Endodermal cell (in vitro differentiated cells): ENCODE data around the gene WDSUB1. TPM values are rescaled to one million over a fixed set of nuclear protein-coding genes. Genes with fewer than 3 reads are reported as not detected.
A peak's percentile ranks its signal among the peaks of the same experiment; 100 is the strongest.

Experiments used
- DNase-seq: peaks from one replicate; pipeline ENCODE4 v3.0.0-alpha.2; 2017
- H3K27ac ChIP-seq: 2 replicates; pipeline ENCODE4 v1.5.1; 2013; ENCODE audit warnings: mild to moderate bottlenecking, low read depth, low read length, moderate library complexity
- H3K27me3 ChIP-seq: 2 replicates; pipeline ENCODE4 v1.6.1; 2013; ENCODE audit warnings: mild to moderate bottlenecking, low read length, moderate library complexity; ENCODE audit not compliant: insufficient read depth, control insufficient read depth, poor library complexity, severe bottlenecking
- H3K36me3 ChIP-seq: 2 replicates; pipeline ENCODE4 v1.7.0; 2013; ENCODE audit warnings: mild to moderate bottlenecking, low read length, moderate library complexity; ENCODE audit not compliant: control insufficient read depth, insufficient read depth
- H3K4me1 ChIP-seq: one replicate; pipeline ENCODE4 v1.7.0; 2013; ENCODE audit warnings: low read length; ENCODE audit not compliant: control insufficient read depth, insufficient read depth
- H3K4me3 ChIP-seq: 2 replicates; pipeline ENCODE4 v1.5.1; 2013; ENCODE audit warnings: mild to moderate bottlenecking, low read length, moderate library complexity
- H3K9ac ChIP-seq: 2 replicates; pipeline ENCODE4 v1.6.1; 2013; ENCODE audit warnings: mild to moderate bottlenecking, low read length, moderate library complexity; ENCODE audit not compliant: poor library complexity, severe bottlenecking; ENCODE audit errors: extremely low read depth
- H3K9me3 ChIP-seq: 2 replicates; pipeline ENCODE4 v1.6.1; 2013; ENCODE audit warnings: mild to moderate bottlenecking, low read length, moderate library complexity; ENCODE audit not compliant: control insufficient read depth
- H3K27ac Mint-ChIP-seq: 2 replicates; pipeline ENCODE4 v1.8.0; 2020; ENCODE audit warnings: mixed read lengths
- H3K27me3 Mint-ChIP-seq: 2 replicates; pipeline ENCODE4 v1.8.0; 2021; ENCODE audit warnings: mild to moderate bottlenecking, mixed read lengths; ENCODE audit not compliant: insufficient read depth
- H3K36me3 Mint-ChIP-seq: 2 replicates; pipeline ENCODE4 v1.8.0; 2020; ENCODE audit warnings: low read depth, mixed read lengths
- H3K4me1 Mint-ChIP-seq: 2 replicates; pipeline ENCODE4 v1.8.0; 2020; ENCODE audit warnings: mixed read lengths
- H3K4me3 Mint-ChIP-seq: 2 replicates; pipeline ENCODE4 v1.8.0; 2020; ENCODE audit warnings: mild to moderate bottlenecking, moderate library complexity, mixed read lengths
- H3K9me3 Mint-ChIP-seq: 2 replicates; pipeline ENCODE4 v1.8.0; 2020; ENCODE audit warnings: mild to moderate bottlenecking, mixed read lengths
- WGBS, 2 experiments: methylation state at CpG; one replicate each; pipeline versions ENCODE4 v1.1.5 to v1.1.7; 2013; ENCODE audit warnings: missing lambda C conversion rate in 2 of 2, mixed read lengths in 1 of 2; ENCODE audit not compliant: insufficient coverage in 1 of 2, insufficient read length in 1 of 2; 5-methylcytosine and 5-hydroxymethylcytosine counted together
- total RNA-seq, 2 donors: library from RNA; stranded (reverse); fragmentation: NEBNext Ultra II Directional in 1 of 2; extraction: Animal tissue kit (Norgen Biotek cat#: 25700) in 1 of 2; gene quantifications; 2 replicates in 1 of 2; 3 replicates in 1 of 2; pipeline ENCODE4 v1.2.1, GENCODE V29; 2021
- TF ChIP-seq, protein P1 (sequence below): fragments of 200-600 bp; sonication (generic); conservative IDR thresholded peaks from 2 replicates; pipeline ENCODE4 v1.5.0; 2021; ENCODE audit warnings: antibody characterized with exemption, mild to moderate bottlenecking

The WDSUB1 gene
- total RNA-seq, 2 donors from 2014 or later, result 10.7 to 14.7 TPM

DNA sequence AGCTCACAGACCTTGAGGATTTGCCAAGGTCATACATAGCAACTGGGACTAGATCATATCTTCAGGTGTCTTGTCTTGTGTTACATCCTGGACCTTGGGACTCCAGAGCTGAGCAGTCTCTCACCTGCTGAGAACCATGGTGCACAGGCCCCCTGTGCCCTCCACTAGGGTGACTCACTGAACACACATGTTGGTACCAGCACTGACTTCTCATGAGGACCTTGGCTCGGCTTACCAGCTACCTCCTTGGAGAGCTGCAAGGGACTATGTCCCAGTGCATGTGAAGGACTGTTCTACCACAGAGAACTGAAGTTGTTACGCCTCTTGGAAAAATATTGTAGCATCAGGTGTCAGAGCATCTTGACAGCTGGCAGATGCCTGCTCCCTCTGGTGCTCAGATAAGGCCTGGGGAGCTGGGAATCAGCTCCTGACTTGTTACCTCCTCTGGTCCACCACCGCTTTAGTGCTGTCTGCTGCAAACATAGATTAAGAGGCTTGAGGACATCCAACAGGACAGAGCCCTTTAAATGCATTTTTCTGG, 72.1 kb downstream of the WDSUB1 start:
- Mint-ChIP-seq H3K4me3 (no peak overlapping the region), H3K27ac (no peak overlapping the region), H3K36me3 (peaks cover 14% of the 10 kb centered on the region), H3K4me1 (peaks cover 14% of the 10 kb centered on the region), H3K27me3 (peaks cover 15% of the 10 kb centered on the region), H3K9me3 (no peaks in the 10 kb centered on the region)
- TF ChIP-seq, protein P1, sequence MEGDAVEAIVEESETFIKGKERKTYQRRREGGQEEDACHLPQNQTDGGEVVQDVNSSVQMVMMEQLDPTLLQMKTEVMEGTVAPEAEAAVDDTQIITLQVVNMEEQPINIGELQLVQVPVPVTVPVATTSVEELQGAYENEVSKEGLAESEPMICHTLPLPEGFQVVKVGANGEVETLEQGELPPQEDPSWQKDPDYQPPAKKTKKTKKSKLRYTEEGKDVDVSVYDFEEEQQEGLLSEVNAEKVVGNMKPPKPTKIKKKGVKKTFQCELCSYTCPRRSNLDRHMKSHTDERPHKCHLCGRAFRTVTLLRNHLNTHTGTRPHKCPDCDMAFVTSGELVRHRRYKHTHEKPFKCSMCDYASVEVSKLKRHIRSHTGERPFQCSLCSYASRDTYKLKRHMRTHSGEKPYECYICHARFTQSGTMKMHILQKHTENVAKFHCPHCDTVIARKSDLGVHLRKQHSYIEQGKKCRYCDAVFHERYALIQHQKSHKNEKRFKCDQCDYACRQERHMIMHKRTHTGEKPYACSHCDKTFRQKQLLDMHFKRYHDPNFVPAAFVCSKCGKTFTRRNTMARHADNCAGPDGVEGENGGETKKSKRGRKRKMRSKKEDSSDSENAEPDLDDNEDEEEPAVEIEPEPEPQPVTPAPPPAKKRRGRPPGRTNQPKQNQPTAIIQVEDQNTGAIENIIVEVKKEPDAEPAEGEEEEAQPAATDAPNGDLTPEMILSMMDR, result no peak
- Histone ChIP-seq H3K27ac (no peak overlapping the region), H3K9ac (no peak overlapping the region), H3K27me3 (no peaks in the 10 kb centered on the region), H3K4me1 (peaks cover 5% of the 10 kb centered on the region), H3K36me3 (peaks cover 78% of the 10 kb centered on the region), H3K4me3 (no peak overlapping the region), H3K9me3 (no peaks in the 10 kb centered on the region)
- DNase-seq, result peak; percentile 26
- 90 to 95% methylated on average over 3 of the region's 3 CpGs for WGBS, 2 experiments

DNA sequence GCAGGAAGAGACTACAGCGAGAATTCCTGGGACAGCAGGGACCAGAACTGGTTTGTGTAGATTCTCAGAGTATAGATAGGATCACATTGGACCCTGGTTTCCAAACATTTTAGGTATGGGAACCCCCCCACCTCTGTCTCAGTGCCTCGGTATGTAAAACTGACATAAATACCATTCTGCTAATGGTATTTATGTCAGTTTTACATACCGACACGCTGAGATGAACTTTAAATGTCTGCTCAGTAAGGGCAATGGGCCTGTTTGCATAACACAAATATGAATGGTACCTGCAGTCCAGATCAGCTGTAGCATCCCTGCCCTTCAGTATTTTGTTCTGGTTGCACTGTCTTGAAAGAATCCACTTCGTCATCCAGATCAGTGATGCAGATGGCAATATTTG, 73.2 kb downstream of the WDSUB1 start:
- peaks cover 5% of the 10 kb centered on the region for H3K4me1 ChIP-seq
- H3K36me3 ChIP-seq, result peaks cover 78% of the 10 kb centered on the region
- Mint-ChIP-seq H3K36me3 (peaks cover 14% of the 10 kb centered on the region), H3K4me3 (no peak overlapping the region), H3K27me3 (peaks cover 18% of the 10 kb centered on the region), H3K4me1 (peaks cover 14% of the 10 kb centered on the region), H3K27ac (no peak overlapping the region), H3K9me3 (no peaks in the 10 kb centered on the region)
- no peak overlapping the region for H3K4me3 ChIP-seq
- no peak for DNase-seq
- WGBS, 2 experiments, result 93 to 98% methylated on average over 5 of the region's 5 CpGs
- H3K27ac ChIP-seq, result no peak overlapping the region
- TF ChIP-seq, protein P1, result no peak
- no peaks in the 10 kb centered on the region for H3K9me3 ChIP-seq
- no peaks in the 10 kb centered on the region for H3K27me3 ChIP-seq
- H3K9ac ChIP-seq, result no peak overlapping the region

DNA sequence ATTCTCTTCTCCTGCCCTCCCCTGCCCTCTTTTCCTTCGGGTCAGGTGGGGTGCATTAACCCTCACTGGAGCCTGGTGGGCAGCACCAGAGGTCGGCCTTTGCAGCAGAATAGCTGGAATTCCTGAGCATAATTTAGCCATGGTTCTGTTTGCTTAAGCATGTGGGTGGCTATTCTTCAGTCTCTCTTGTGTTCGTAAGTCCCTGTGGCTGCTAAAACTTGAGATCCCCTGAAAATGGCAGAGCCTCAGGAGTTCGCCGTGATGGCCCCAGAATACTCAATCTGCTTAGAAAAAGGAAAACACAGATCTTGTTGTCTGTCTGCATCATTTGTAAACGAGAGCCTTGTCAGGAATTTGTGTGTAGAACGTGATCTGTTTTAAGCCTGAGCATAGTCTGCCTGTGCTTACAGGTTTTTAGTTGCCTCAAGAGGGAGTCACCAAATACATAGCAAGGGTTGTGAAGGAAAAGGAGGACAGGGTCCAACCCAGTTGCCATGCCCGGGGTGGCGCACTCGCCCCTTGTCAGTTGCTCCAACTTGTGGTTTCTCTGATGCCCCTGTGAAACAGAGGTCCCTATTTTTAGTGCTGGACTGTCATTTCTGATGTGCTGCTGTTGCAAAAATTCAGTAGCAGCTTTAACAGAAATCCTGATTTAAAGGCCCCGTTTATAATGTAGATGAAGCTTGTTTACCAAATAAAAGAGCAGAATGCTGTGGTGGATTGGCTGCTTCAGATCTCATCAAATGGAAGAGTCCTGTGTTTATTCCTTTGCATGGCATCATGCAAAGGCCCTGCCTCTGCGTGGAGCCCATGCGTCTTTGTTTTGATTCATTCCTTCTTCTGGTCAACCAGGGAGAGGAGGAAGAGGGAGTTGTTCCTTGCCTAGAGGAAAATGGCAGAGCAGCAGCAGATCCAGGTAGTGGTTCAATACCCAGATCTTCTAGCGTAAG, 74.8 kb downstream of the WDSUB1 start:
- peak overlapping the region; percentile 16 for H3K9ac ChIP-seq
- Mint-ChIP-seq H3K27ac (peak overlapping the region; percentile 89), H3K4me3 (peak overlapping the region; percentile 21), H3K27me3 (peaks cover 18% of the 10 kb centered on the region), H3K9me3 (no peaks in the 10 kb centered on the region), H3K36me3 (peaks cover 14% of the 10 kb centered on the region), H3K4me1 (peaks cover 14% of the 10 kb centered on the region)
- no peaks in the 10 kb centered on the region for H3K27me3 ChIP-seq
- H3K4me1 ChIP-seq, result peaks cover 5% of the 10 kb centered on the region
- peak overlapping the region; percentile 74 for H3K27ac ChIP-seq
- H3K4me3 ChIP-seq, result peak overlapping the region; percentile 7
- peaks cover 74% of the 10 kb centered on the region for H3K36me3 ChIP-seq
- DNase-seq, result peak; percentile 86
- TF ChIP-seq, protein P1, result peak; percentile 44
- no peaks in the 10 kb centered on the region for H3K9me3 ChIP-seq
- 14 to 37% methylated on average over 10 to 14 of the region's 14 CpGs for WGBS, 2 experiments
